A204.1 (cell line): ENCODE results near the gene MYO3B.

Source experiments
- FAIRE-seq: peaks from 2 replicates; lab custom pipeline; 2012; peaks lifted over from hg19 to GRCh38; lab: Jason Lieb, UNC

The MYO3B gene

DNA sequence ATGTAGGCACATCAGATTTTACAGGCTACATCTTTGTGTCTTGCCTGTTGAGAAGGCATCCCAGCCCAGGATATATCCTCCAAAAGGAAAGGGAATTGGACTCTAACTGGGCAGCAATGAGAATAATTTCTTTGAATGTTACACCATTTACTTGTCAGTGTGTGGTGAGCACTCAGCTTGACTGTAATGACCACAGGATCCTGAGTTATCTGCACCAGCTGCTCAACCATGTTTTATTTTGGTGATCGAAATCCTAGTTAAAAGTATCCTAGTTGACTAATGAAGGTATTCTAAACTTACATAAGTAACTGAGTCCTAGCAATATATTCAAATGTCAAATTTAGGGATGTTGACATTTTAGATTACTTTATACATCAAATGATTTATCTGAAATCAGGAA, 123.0 kb downstream of the MYO3B start:
- FAIRE-seq = no peak

DNA sequence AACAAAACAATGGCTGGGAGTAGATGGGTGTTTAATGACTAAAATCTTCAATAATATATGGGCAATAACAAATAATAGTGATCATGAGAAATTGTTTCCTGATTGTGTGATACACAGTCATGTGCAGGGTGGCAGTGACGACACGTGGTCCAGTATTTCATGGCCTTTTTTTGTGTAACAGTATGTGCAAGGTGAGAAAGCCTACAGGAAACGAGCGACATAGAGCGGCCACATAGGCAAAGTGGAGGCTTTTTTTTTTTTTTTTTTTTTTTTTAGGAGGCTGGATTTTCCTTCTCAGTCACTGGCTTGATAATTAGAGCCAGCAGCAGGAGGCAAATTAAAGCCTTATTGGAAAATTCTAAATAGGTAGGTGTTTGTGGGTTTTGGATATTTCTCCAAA, 123.7 kb downstream of the MYO3B start:
- FAIRE-seq = no peak

GRCh38 chr2:170305711-170306110, 127.8 kb downstream of the MYO3B start:
- FAIRE-seq = no peak

- no peak for FAIRE-seq
Measured at GRCh38 chr2:170306293-170306873, 128.4 kb downstream of the MYO3B start.

GRCh38 chr2:170307052-170307451, 129.1 kb downstream of the MYO3B start:
- no peak for FAIRE-seq

DNA sequence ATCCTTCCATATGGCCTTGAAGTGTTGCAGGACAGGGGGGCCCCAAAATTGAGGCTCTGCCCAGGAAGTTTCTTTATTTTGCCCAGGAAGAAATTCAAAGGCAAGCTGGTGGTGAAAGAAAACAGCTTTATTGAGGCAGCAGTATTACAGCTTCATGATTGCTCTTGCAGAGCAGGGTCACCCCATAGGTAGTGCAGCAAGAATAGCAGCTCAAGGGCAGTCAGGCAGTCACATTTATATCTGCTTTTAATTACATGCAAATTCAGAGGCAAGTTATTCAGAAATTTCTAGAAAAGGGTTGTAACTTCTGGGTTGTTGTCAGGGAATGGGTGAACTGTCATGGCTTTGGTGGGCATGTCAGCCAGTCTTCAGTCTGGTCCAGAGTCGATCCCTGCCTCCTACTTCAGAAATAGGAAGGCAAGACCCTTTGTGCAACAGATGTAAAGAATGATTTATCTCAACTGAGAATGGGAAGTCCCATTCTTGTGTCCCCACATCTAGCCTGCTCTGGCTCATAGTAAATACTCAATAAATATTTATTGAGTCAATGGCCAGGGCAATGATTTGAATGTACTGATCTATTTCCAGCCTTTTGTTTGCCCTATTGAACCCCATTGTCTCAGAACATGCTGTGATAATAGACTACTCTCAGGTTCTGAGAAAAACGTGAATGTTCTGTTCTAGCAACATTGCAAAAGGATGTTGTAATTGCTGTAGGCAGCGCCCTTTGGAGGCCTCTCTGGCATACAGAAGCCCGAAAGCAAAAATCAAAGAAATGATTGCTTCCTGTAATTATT, 129.8 kb downstream of the MYO3B start:
- no peak for FAIRE-seq

DNA sequence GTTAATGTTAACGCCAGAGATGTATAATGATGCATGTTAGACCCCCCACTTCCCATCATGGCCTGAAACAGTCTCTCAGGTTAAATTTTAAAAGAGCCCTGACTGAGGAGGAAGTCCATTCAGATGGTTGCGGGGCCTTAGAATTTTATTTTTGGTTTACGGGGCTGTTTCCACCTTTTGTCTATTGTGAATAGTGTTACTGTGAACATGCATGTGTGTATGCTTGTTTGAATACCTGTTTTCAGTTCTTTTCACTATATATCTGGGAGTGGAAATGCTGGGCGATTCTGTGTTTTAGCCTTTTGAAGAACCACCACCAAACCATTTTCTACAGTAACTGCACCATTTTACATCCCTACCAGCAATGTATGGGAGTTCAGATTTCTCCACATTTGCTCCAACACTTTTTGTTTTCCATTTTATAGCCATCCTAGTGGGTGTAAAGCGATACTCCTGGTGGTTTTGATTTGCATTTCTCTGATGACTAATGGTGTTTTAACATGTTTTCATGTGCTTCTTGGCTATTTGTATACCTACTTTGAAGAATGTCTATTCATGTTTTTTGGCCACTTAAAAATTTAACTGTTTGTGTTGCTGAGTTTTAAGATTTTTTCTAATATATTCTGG, 133.0 kb downstream of the MYO3B start:
- FAIRE-seq = no peak

DNA sequence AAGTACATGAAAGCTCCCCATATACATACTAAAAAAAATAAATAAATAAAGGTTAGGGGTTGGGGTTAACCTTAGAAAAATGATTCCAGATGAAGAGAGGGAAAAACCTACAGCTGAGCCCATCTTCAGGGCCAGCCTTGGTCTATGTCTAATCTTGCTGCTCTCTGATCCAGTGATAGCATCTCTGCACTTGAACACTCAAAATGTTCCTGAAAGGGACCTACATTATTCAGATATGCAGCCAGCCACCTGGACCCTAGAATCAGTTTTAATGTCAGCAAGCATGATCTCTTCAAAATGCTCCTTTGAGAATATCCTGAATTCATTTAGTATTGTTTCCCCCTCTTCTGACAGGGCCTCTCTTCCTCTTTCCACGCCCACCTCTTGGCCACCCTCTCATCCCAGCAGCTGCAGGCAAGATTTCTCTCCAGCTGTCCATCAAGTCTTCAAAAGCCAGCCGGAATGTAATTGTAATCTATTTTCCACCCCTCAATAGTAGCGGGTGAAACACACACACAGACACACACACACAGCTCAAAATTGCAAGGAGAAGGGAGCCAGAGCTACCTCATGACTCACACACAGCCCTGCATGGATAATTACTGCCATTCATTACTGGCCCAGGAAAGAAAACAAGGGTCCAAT, 135.5 kb downstream of the MYO3B start:
- no peak for FAIRE-seq

DNA sequence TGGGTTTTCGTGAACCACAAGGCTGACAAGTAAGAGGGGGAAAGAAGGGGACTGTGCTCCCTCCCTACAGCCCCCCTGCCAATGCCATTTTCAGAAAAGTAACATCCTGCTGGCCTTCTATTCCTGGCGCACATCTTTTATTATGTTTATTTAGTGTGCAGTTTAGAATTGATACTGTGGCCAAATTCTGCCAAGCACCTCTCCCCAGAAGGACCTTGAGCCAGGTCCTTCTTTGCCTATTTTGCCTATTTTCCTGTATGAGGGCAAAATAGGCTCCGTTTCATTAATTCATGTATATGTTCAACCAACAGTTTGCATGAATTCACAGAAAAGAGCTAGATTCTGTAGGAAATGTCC, 136.0 kb downstream of the MYO3B start:
- FAIRE-seq = no peak

DNA sequence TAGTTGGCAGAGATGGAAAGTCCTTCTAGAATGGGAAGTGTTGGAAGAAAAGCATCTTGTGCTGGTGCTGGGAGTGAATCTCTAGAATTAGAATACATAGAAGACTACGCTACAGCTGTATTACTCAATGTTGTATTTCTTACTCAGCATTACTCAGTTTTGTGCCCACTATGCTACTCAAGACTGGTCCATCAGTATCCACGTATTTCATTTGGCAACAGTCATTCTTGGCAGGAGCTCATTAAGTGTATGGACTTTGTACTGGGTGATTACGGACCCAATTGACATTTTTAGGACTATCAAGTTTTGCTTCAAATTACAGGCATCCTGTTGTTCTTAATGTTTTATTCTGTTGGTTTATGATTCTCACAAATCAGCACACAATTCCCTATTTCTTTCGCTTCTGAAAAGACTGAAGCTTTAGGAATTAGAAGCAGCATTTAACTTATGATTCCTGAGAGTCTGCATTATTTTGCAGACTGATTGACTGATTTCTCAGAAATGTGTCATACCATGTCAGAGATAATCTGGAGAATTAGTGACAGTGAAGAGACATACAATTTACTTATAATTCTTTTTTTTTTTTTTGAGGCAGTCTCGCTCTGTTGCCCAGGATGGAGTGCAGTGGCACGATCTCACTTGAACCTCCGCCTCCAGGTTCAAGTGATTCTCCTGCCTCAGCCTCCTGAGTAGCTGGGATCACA, 136.9 kb downstream of the MYO3B start:
- FAIRE-seq = no peak

DNA sequence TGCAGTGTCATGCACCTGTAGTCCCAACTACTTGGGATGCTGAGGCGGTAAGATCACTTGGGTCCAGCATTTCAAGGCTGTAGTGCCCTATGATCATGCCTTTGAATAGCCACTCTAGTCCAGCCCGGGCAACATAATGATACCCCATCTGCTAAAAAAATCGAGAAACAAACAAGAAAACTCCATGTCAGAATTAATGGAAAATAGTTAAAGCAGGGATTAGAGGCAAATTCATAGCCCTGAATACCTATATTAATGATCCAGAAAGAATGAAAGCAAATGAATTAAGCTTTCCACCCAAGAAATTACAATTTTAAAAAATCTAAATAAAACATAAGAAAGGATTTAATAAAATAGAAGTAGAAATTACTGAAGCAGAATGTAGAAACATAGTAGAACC, 143.0 kb downstream of the MYO3B start:
- FAIRE-seq = no peak

DNA sequence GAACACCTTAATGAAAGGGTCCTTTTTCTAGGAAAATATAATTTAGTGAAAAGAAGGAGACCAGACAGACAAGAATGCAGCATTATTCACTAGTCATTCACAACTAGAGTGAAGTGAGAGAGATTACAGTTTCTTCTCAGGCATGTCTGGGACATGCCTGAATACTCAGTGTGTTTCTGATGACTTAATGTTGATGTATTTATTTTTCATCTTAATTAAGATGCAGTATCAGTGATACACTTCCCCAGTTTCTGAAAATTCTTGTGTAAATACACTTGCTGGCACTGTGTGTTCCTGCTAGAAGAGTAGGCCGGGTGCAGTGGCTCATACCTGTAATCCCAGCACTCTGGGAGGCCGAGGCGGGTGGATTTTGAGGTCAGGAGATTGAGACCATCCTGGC, 143.6 kb downstream of the MYO3B start:
- FAIRE-seq = no peak

- FAIRE-seq = no peak
Measured at GRCh38 chr2:170322140-170322766, 144.3 kb downstream of the MYO3B start.

DNA sequence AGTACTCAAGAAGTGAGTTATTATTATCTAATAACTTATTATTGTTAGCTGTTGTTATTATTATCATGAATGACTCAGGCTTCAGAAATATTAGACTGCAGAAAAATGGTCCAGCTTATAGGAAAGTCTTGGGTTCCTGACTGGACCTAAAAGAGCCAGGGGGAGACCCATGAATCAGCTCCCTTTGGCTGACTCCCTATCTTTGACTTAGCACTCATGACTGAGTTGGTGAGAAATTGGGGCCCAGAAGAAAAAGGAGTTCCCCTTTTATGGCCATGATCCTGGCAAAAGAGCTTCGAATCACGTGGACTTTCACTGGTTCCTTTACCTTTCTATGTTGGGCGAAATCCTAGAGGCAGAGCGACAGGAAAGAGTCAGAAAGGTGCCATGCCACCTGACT, 145.8 kb downstream of the MYO3B start:
- no peak for FAIRE-seq

GRCh38 chr2:170324640-170325046, 146.7 kb downstream of the MYO3B start:
- FAIRE-seq = no peak

- FAIRE-seq = no peak
Measured at GRCh38 chr2:170330881-170331280, 152.9 kb downstream of the MYO3B start.

- FAIRE-seq = no peak
Measured at GRCh38 chr2:170332676-170333402, 154.9 kb downstream of the MYO3B start.

- FAIRE-seq = no peak
Measured at GRCh38 chr2:170335351-170335750, 157.4 kb downstream of the MYO3B start.

DNA sequence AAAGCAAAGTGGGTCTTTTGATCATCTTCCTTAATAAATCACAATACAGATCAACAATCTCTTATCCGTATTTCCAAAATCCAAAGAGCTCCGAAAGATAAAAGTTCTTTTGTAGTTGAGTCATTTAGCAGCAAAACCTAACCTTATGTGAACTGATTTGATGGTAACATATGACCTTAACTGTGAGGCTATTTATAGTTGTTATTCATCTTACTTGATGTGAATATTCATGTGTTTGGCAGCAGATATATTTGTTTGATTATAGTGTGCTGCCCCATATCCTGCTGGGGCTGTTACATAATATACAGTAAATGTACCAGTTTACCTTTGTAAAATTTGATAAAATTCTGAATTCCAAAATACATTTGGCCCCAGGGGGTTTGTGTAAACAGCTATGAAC, 158.5 kb downstream of the MYO3B start:
- FAIRE-seq = no peak

GRCh38 chr2:170336916-170337315, 159.0 kb downstream of the MYO3B start:
- no peak for FAIRE-seq

DNA sequence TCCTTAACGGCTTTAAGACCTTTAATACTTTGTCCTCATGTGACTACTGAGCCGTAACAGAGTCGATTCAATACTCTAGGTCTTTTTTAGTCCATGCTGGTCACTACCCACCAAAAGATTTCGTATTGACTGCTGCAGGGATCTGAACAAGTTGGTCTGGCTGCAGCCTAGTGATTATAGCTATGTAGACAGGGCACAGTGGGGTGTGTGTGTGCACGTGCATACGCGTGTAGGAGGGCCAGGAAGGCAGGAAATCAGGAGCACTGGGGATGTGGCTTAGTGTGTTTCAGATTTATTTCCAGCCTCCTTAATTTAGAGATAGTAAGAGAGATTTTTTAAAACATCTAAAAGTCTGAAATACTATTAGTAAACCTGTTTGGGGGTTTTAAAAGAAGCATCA, 161.4 kb downstream of the MYO3B start:
- FAIRE-seq = no peak
